HFFc6 (cell line): Measurements from ENCODE around the gene TJP1. TPM values are rescaled to one million over a fixed set of nuclear protein-coding genes. Genes with fewer than 3 reads are reported as not detected.
"Not testable (repeated sequence)": the region's sequence is repeated elsewhere in the genome, so short reads cannot be mapped to it uniquely, and the experiment has no call there.

Experiments
- DNase-seq: peaks from one replicate; pipeline ENCODE4 v3.0.0-alpha.2; 2018
- H3K27ac Mint-ChIP-seq: 2 replicates; pipeline ENCODE4 v1.8.0; 2020; ENCODE audit warnings: mild to moderate bottlenecking, mixed read lengths
- H3K27me3 Mint-ChIP-seq: 2 replicates; pipeline ENCODE4 v1.8.0; 2021; ENCODE audit warnings: mild to moderate bottlenecking, moderate library complexity, mixed read lengths; ENCODE audit not compliant: insufficient read depth
- H3K36me3 Mint-ChIP-seq: 2 replicates; pipeline ENCODE4 v1.8.0; 2021; ENCODE audit warnings: low read depth, mixed read lengths
- H3K4me1 Mint-ChIP-seq: 2 replicates; pipeline ENCODE4 v1.8.0; 2020; ENCODE audit warnings: low read depth, mixed read lengths
- H3K4me3 Mint-ChIP-seq: 2 replicates; pipeline ENCODE4 v1.8.0; 2020; ENCODE audit warnings: mild to moderate bottlenecking, moderate library complexity, mixed read lengths
- H3K9me3 Mint-ChIP-seq: 2 replicates; pipeline ENCODE4 v1.8.0; 2020; ENCODE audit warnings: mild to moderate bottlenecking, mixed read lengths
- CTCF ChIP-seq: fragments of 200-600 bp; sonication (generic); IDR thresholded peaks from 2 replicates; pipeline ENCODE4 v1.5.0; 2021; ENCODE audit warnings: antibody characterized with exemption, mild to moderate bottlenecking
- total RNA-seq, 6 experiments: library from RNA; stranded (reverse); fragmentation: NEBNext Ultra II Directional; extraction: Animal tissue kit (Norgen Biotek cat#: 25700); gene quantifications; 2 replicates in 1 of 6; 3 replicates in 5 of 6; pipeline ENCODE4 v1.2.3, GENCODE V29; 2021

The TJP1 gene
- total RNA-seq, 6 experiments from 2014 or later = 60.1 to 76.3 (median 70.4) TPM

DNA sequence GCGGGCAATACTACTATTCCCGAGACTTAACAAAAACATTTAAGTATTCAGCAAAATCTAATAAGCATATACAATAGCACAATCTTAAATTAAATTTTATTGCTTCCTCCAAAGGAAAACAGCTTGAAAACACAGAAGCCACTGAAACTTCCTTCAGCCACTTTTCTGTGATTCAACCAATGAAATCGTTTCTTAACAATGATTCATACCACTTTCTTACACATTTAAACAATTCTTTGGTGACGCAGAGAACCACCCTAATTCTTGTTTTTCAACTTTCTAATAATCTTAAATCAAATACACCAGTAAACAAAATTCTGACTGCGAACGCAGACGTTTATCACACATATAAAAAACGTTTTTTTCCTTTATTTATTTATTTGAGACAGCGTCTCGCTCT lies 4.1 kb downstream of the TJP1 start:
- Mint-ChIP-seq H3K36me3 (peaks cover 8% of the 10 kb centered on the region), H3K4me1 (peaks cover 69% of the 10 kb centered on the region), H3K4me3 (no peak overlapping the region), H3K27me3 (no peaks in the 10 kb centered on the region), H3K27ac (no peak overlapping the region), H3K9me3 (no peaks in the 10 kb centered on the region)
- no peak for TF ChIP-seq CTCF
- no peak for DNase-seq

DNA sequence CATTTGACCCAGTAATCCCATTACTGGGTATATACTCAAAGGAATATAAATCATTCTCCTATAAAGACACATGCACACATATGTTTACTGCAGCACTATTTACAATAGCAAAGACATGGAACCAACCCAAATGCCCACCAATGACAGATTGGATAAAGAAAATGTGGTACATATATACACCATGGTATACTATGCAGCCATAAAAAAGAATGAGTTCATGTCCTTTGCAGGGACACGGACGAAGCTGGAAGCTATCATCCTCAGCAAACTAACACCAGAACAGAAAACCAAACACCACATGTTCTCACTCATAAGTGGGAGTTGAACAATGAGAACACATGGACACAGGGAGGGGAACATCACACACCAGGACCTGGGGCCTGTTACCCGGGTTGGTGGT lies 4.8 kb downstream of the TJP1 start:
- H3K27ac Mint-ChIP-seq, H3K36me3 Mint-ChIP-seq, DNase-seq, H3K27me3 Mint-ChIP-seq, H3K9me3 Mint-ChIP-seq, H3K4me3 Mint-ChIP-seq: not testable (repeated sequence)
- peaks cover 70% of the 10 kb centered on the region for H3K4me1 Mint-ChIP-seq

GRCh38 chr15:29815000-29815710 lies 7.1 kb downstream of the TJP1 start:
- Mint-ChIP-seq H3K27me3 (no peaks in the 10 kb centered on the region; the same call in 1 of the 2 replicates), H3K36me3 (peaks cover 8% of the 10 kb centered on the region), H3K4me1 (peaks cover 85% of the 10 kb centered on the region), H3K4me3 (no peak overlapping the region), H3K9me3 (no peaks in the 10 kb centered on the region), H3K27ac (peak overlapping the region; percentile 61)
- peak; percentile 64 for DNase-seq
- no peak; the same call in 1 of the 2 replicates for TF ChIP-seq CTCF

GRCh38 chr15:29813009-29813408 lies 9.3 kb downstream of the TJP1 start:
- Mint-ChIP-seq H3K27ac (peak overlapping the region; percentile 0), H3K27me3 (no peaks in the 10 kb centered on the region; the same call in 1 of the 2 replicates), H3K4me3 (peak overlapping the region; percentile 3; the same call in 1 of the 2 replicates), H3K36me3 (peaks cover 8% of the 10 kb centered on the region), H3K4me1 (peaks cover 70% of the 10 kb centered on the region), H3K9me3 (no peaks in the 10 kb centered on the region)
- TF ChIP-seq CTCF = no peak
- DNase-seq = no peak

DNA sequence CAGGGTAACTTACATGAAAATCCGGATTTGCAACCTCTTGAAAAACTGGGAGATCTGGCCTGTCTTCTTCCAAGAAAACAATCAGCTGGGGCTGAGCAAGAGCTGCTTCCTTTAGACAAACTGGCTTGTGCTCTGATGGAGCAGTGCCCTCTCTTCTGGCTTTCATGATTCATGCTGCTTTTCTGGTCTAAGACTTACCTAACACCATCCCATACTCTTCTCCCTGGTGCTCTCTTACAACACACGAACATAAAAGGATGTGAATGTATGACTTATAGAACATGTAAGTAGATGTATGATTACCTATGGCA lies 9.9 kb downstream of the TJP1 start:
- H3K4me1 Mint-ChIP-seq = peaks cover 69% of the 10 kb centered on the region
- H3K27ac Mint-ChIP-seq = peak overlapping the region; percentile 56
- H3K27me3 Mint-ChIP-seq = no peaks in the 10 kb centered on the region; the same call in 1 of the 2 replicates
- peak overlapping the region; percentile 18; the same call in 1 of the 2 replicates for H3K4me3 Mint-ChIP-seq
- DNase-seq = peak; percentile 39
- H3K9me3 Mint-ChIP-seq = no peaks in the 10 kb centered on the region
- peaks cover 5% of the 10 kb centered on the region for H3K36me3 Mint-ChIP-seq
- no peak for TF ChIP-seq CTCF

- H3K4me1 Mint-ChIP-seq = peaks cover 67% of the 10 kb centered on the region
Observed at GRCh38 chr15:29811691-29812383, 10.4 kb downstream of the TJP1 start.

More at GRCh38 chr15:29811691-29812383, 10.4 kb downstream of the TJP1 start:
- no peaks in the 10 kb centered on the region for H3K9me3 Mint-ChIP-seq
- no peak for DNase-seq
- H3K36me3 Mint-ChIP-seq = no peaks in the 10 kb centered on the region
- H3K27ac Mint-ChIP-seq = peak overlapping the region; percentile 56; the same call in 1 of the 2 replicates
- H3K27me3 Mint-ChIP-seq = no peaks in the 10 kb centered on the region; the same call in 1 of the 2 replicates
- no peak overlapping the region; the same call in 1 of the 2 replicates for H3K4me3 Mint-ChIP-seq
- TF ChIP-seq CTCF = no peak
